Trophoblast cell (in vitro differentiated cells and primary cell): ENCODE measurements around the gene SLFN12L.
"Not testable (repeated sequence)": the region's sequence is repeated elsewhere in the genome, so short reads cannot be mapped to it uniquely, and the experiment has no call there.

ENCODE experiments used
- DNase-seq, 2 donors: peaks; one replicate each; pipeline ENCODE4 v3.0.0-alpha.2; 2016
- H2AFZ ChIP-seq: 2 replicates; pipeline ENCODE4 v1.6.1; 2013; ENCODE audit warnings: low read length, moderate library complexity, mild to moderate bottlenecking; ENCODE audit not compliant: insufficient read depth, poor library complexity
- H2AK5ac ChIP-seq: 2 replicates; pipeline ENCODE4 v1.6.1; 2013; ENCODE audit warnings: mild to moderate bottlenecking, low read length
- H2BK120ac ChIP-seq: 2 replicates; pipeline ENCODE4 v1.6.1; 2013; ENCODE audit warnings: low read length, mild to moderate bottlenecking, moderate library complexity; ENCODE audit not compliant: insufficient read depth, poor library complexity
- H2BK12ac ChIP-seq: 2 replicates; pipeline ENCODE4 v1.6.1; 2013; ENCODE audit warnings: mild to moderate bottlenecking, low read length, moderate library complexity
- H2BK5ac ChIP-seq: 2 replicates; pipeline ENCODE4 v1.6.1; 2013; ENCODE audit warnings: low read length, low read depth, moderate library complexity, mild to moderate bottlenecking; ENCODE audit not compliant: poor library complexity
- H3K14ac ChIP-seq: 2 replicates; pipeline ENCODE4 v1.6.1; 2013; ENCODE audit warnings: mild to moderate bottlenecking, low read length
- H3K18ac ChIP-seq: 2 replicates; pipeline ENCODE4 v1.6.1; 2013; ENCODE audit warnings: mild to moderate bottlenecking, low read length
- H3K23ac ChIP-seq: 2 replicates; pipeline ENCODE4 v1.6.1; 2013; ENCODE audit warnings: low read length
- H3K27ac ChIP-seq: 2 replicates; pipeline ENCODE4 v1.5.1; 2013; ENCODE audit warnings: low read depth, mild to moderate bottlenecking, inconsistent platforms, low read length, moderate library complexity
- H3K27me3 ChIP-seq: 2 replicates; pipeline ENCODE4 v1.6.1; 2013; ENCODE audit warnings: inconsistent platforms, mild to moderate bottlenecking, low read length, moderate library complexity; ENCODE audit not compliant: insufficient read depth
- H3K36me3 ChIP-seq, 2 experiments: 1 replicate in 1 of 2; 2 replicates in 1 of 2; pipeline ENCODE4 v1.6.1; 2013; ENCODE audit warnings: low read length in 2 of 2, mild to moderate bottlenecking in 2 of 2, moderate library complexity in 1 of 2; ENCODE audit not compliant: insufficient read depth in 2 of 2, control insufficient read depth in 1 of 2
- H3K4ac ChIP-seq: 2 replicates; pipeline ENCODE4 v1.6.1; 2013; ENCODE audit warnings: low read depth, mild to moderate bottlenecking, low read length, moderate library complexity
- H3K4me1 ChIP-seq, 2 experiments: 1 replicate in 1 of 2; 2 replicates in 1 of 2; pipeline ENCODE4 v1.6.1; 2013; ENCODE audit warnings: low read length in 2 of 2, mild to moderate bottlenecking in 2 of 2, moderate library complexity in 1 of 2; ENCODE audit not compliant: insufficient read depth in 2 of 2, control insufficient read depth in 1 of 2
- H3K4me2 ChIP-seq: 2 replicates; pipeline ENCODE4 v1.6.1; 2013; ENCODE audit warnings: inconsistent platforms, mild to moderate bottlenecking, low read length, moderate library complexity
- H3K4me3 ChIP-seq: 2 replicates; pipeline ENCODE4 v1.5.1; 2013; ENCODE audit warnings: mild to moderate bottlenecking, low read depth, low read length, inconsistent platforms
- H3K79me1 ChIP-seq: one replicate; pipeline ENCODE4 v1.6.1; 2013; ENCODE audit warnings: low read length
- H3K79me2 ChIP-seq: 2 replicates; pipeline ENCODE4 v1.6.1; 2013; ENCODE audit warnings: low read length, mild to moderate bottlenecking; ENCODE audit not compliant: control insufficient read depth, insufficient read depth, poor library complexity
- H3K9ac ChIP-seq: 2 replicates; pipeline ENCODE4 v1.6.1; 2013; ENCODE audit warnings: mild to moderate bottlenecking, low read length
- H3K9me3 ChIP-seq: 2 replicates; pipeline ENCODE4 v1.6.1; 2013; ENCODE audit warnings: low read depth, mild to moderate bottlenecking, control low read depth, inconsistent platforms, low read length; ENCODE audit not compliant: insufficient read depth
- H4K12ac ChIP-seq: 2 replicates; pipeline ENCODE4 v1.6.1; 2013; ENCODE audit warnings: low read depth, mild to moderate bottlenecking, low read length, moderate library complexity
- H4K8ac ChIP-seq: 2 replicates; pipeline ENCODE4 v1.6.1; 2013; ENCODE audit warnings: low read depth, mild to moderate bottlenecking, low read length, moderate library complexity
- H4K91ac ChIP-seq: one replicate; pipeline ENCODE4 v1.6.1; 2013; ENCODE audit warnings: low read depth, mild to moderate bottlenecking, low read length, moderate library complexity
- WGBS: extraction: QIAGEN DNeasy Blood & Tissue Kit; methylation state at CpG from one replicate; pipeline ENCODE4 v1.1.7; 2013; ENCODE audit warnings: missing lambda C conversion rate; ENCODE audit not compliant: insufficient read length, insufficient coverage; ENCODE audit errors: extremely low coverage; 5-methylcytosine and 5-hydroxymethylcytosine counted together

The SLFN12L gene

DNA sequence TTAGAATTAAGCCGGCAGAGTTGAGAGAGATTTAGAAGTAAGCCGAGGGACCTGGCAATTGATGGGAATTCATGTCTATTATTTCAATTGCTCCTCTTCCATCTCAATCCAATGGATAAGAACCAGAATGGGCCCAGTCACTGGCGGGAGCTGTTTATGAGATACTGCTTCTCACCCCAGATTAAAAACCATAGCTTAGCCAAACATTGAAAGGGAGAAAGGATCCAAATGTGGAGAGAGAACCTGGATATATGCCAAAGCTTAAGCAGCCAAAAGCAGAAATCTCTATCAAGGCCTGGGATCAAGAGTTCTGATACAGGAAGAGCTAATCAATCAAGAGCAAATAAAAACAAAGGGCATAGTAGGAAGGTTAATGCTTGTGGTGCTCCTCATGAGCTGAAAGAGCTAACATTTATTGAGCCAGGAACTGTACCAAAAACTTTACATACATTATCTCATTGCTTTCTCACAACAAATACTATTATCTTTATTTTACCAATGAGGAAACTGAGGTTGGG, 2.8 kb downstream of the SLFN12L start:
- no peak overlapping the region for H3K23ac ChIP-seq
- H2BK5ac ChIP-seq: no peak overlapping the region
- DNase-seq: no peak
- no peaks in the 10 kb centered on the region for H3K27me3 ChIP-seq
- H3K4ac ChIP-seq: no peak overlapping the region
- H4K12ac ChIP-seq: no peak overlapping the region
- no peak overlapping the region for H2BK12ac ChIP-seq
- H3K79me1 ChIP-seq: no peaks in the 10 kb centered on the region
- no peaks in the 10 kb centered on the region for H3K9me3 ChIP-seq
- H3K79me2 ChIP-seq: no peaks in the 10 kb centered on the region
- no peak overlapping the region for H2AFZ ChIP-seq
- WGBS: no CpG with 5 or more reads among the region's 3 CpGs
- H3K36me3 ChIP-seq: no peaks in the 10 kb centered on the region
- H3K4me2 ChIP-seq: no peak overlapping the region
- no peak overlapping the region for H3K4me3 ChIP-seq
- no peak overlapping the region for H2BK120ac ChIP-seq
- H3K4me1 ChIP-seq: no peaks in the 10 kb centered on the region
- no peak overlapping the region for H4K91ac ChIP-seq
- H3K9ac ChIP-seq: no peak overlapping the region
- no peak overlapping the region for H3K27ac ChIP-seq
- H3K18ac ChIP-seq: no peak overlapping the region
- H2AK5ac ChIP-seq: no peak overlapping the region
- H4K8ac ChIP-seq: no peak overlapping the region
- no peak overlapping the region for H3K14ac ChIP-seq

DNA sequence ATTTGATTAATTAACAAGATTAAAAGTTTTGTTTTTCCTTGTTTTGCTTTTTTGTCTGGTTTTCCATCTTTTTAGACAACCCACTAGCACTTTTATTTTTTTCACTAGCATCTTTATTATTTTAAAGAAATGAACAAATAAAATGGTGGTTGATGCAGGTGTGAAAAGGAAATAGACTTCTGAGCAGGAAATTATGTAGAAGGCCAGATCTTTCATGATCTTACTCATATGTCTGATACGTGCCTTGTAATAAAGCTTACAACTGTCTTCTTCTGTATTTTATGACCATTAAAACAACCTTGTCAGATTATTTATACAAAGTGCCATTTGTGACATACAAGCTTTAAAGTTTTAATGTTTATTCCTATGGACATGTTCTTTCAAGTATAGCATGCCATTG, 6.3 kb downstream of the SLFN12L start:
- no peak overlapping the region for H2BK12ac ChIP-seq
- no CpG with 5 or more reads among the region's 1 CpG for WGBS
- no peak overlapping the region for H3K4me3 ChIP-seq
- no peaks in the 10 kb centered on the region for H3K36me3 ChIP-seq
- no peak overlapping the region for H3K9ac ChIP-seq
- H3K18ac ChIP-seq: no peak overlapping the region
- no peak overlapping the region for H3K4ac ChIP-seq
- H3K9me3 ChIP-seq: no peaks in the 10 kb centered on the region
- no peak overlapping the region for H2AFZ ChIP-seq
- H2BK5ac ChIP-seq: no peak overlapping the region
- H3K23ac ChIP-seq: no peak overlapping the region
- H4K12ac ChIP-seq: no peak overlapping the region
- no peak overlapping the region for H2AK5ac ChIP-seq
- H4K91ac ChIP-seq: no peak overlapping the region
- H2BK120ac ChIP-seq: no peak overlapping the region
- no peaks in the 10 kb centered on the region for H3K27me3 ChIP-seq
- no peak overlapping the region for H3K27ac ChIP-seq
- no peak overlapping the region for H3K14ac ChIP-seq
- H4K8ac ChIP-seq: no peak overlapping the region
- no peaks in the 10 kb centered on the region for H3K4me1 ChIP-seq
- no peaks in the 10 kb centered on the region for H3K79me1 ChIP-seq
- no peaks in the 10 kb centered on the region for H3K79me2 ChIP-seq
- DNase-seq: no peak
- no peak overlapping the region for H3K4me2 ChIP-seq

DNA sequence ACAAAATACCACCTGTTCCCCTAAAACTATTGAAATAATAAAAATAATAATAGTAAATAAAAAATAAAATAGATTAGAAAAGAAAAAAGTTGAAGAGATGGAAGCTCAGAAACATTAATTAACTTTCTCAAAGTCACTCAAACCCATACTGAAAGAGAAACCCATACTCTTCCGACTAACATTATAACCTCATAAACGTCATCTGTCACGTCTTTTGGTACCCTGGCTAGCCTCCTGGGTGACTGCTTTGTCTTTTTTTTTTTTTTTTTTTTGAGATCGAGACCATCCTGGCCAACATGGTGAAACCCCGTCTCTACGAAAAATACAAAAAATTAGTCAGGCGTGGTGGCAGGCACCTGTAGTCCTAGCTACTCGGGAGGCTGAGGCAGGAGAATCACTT, 7.6 kb downstream of the SLFN12L start:
- Histone ChIP-seq H2AFZ (no peak overlapping the region), H4K12ac (no peak overlapping the region), H3K9me3 (no peaks in the 10 kb centered on the region), H3K4me3 (no peak overlapping the region), H4K8ac (no peak overlapping the region), H3K36me3 (no peaks in the 10 kb centered on the region), H3K79me1 (no peaks in the 10 kb centered on the region), H2AK5ac (no peak overlapping the region), H3K23ac (no peak overlapping the region), H3K14ac (no peak overlapping the region), H2BK12ac (no peak overlapping the region), H3K18ac (no peak overlapping the region), H3K4me2 (no peak overlapping the region), H2BK120ac (no peak overlapping the region), H3K4me1 (no peaks in the 10 kb centered on the region), H4K91ac (no peak overlapping the region), H3K79me2 (no peaks in the 10 kb centered on the region), H3K27ac (no peak overlapping the region), H3K27me3 (no peaks in the 10 kb centered on the region), H2BK5ac (no peak overlapping the region), H3K4ac (no peak overlapping the region), H3K9ac (no peak overlapping the region)
- 100% methylated on average over 2 of the region's 8 CpGs for WGBS
- no peak for DNase-seq

DNA sequence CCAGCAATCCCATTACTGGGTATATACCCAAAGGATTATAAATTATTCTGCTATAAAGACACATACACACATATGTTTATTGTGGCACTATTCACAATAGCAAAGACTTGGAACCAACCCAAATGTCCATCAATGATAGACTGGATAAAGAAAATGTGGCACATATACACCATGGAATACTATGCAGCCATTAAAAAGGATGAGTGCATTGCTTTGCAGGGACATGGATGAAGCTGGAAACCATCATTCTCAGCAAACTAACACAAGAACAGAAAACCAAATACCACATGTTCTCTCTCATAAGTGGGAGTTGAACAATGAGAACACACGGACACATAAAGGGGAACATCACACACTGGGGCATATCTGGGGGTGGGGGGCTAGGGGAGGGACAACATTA, 8.2 kb downstream of the SLFN12L start:
- H3K14ac ChIP-seq, H3K27me3 ChIP-seq, H3K18ac ChIP-seq, H3K4ac ChIP-seq, H3K9me3 ChIP-seq, H2BK5ac ChIP-seq, H3K27ac ChIP-seq, H4K91ac ChIP-seq, H3K4me3 ChIP-seq, H3K4me2 ChIP-seq, H2AK5ac ChIP-seq, H3K23ac ChIP-seq, H4K8ac ChIP-seq, DNase-seq, H4K12ac ChIP-seq, H3K79me1 ChIP-seq, H3K36me3 ChIP-seq, H2BK12ac ChIP-seq, H2AFZ ChIP-seq, H3K79me2 ChIP-seq, H2BK120ac ChIP-seq, H3K9ac ChIP-seq, H3K4me1 ChIP-seq: not testable (repeated sequence)
- no CpG with 5 or more reads among the region's 1 CpG for WGBS
